ENCODE results near the gene CYCS. TPM values are rescaled to one million over a fixed set of nuclear protein-coding genes. Genes with fewer than 3 reads are reported as not detected.

The CYCS gene
- total and polyA plus RNA-seq, 10 of the 15 experiments (the other 5 are each of a cell fraction or from before 2014, with no cell fraction given) = 113 to 952 (median 356) TPM

DNA sequence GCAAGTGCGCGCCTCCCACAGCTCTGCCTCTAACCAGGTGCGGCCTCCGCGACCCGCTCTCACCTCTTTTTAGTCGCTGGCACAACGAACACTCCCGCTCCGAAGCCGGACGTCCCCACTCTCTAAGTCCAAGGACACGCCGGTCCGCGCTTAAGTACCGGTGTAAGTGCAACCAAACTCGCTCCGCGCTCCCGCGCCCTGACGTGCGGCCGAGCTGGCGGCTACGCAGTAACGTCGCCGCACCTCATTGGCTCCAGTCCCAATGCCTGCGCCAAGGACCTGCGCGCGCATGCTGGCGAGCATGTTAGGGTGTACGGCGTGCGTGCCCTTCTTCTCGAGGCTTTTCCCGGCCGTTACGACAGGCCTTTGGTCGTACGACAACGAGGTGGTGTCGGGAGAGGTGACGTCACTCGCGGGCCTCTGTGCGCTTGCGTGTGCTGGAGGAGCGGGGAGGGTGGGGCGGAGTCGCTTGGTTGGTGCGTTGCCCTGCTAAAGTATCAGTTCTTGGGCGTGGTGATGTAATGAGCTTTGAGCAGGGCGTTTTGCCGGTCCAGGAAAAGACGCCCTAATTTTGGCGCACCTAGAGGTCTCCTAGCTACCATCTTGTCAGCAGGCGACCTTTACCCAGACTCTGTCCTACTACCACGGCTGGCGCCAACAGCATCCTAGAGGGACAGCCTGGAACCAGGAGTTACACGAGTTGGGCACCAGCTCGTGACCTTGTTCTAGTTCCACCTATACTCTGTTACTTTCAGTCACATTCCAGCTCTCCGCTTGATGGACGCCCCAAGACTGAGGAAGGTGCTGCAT, at the start of gene CYCS (continued):
- TF ChIP-seq MLLT1 (IDR thresholded peaks at IDR 0.05) (peak; percentile 67), DPF2 (IDR thresholded peaks at IDR 0.05) (peak; percentile 38; the same call in 1 of the 2 replicates), ETV6 (conservative IDR thresholded peaks at IDR 0.05 in 1 of 2, IDR thresholded peaks at IDR 0.05 in 1 of 2; ENCODE audit: borderline replicate concordance in 1 of 2, low read depth in 1 of 2) (no peak), NBN (IDR thresholded peaks at IDR 0.05) (peak; percentile 99), TCF7 (IDR thresholded peaks at IDR 0.05; ENCODE audit: borderline replicate concordance) (no peak; the same call in 1 of the 2 replicates), SUZ12 (IDR thresholded peaks at IDR 0.05; ENCODE audit: unreplicated experiment) (no peak), CREB1 (IDR thresholded peaks at IDR 0.05; ENCODE audit: low read depth) (peak; percentile 99), PBX3 (IDR thresholded peaks at IDR 0.05; ENCODE audit: insufficient replicate concordance, low read depth, low read length) (peak; percentile 39), SPI1 (IDR thresholded peaks at IDR 0.05; ENCODE audit: borderline replicate concordance, insufficient read depth, low read depth, low read length) (no peak), BMI1 (IDR thresholded peaks at IDR 0.05; ENCODE audit: borderline replicate concordance) (no peak), NFIC (IDR thresholded peaks at IDR 0.05; ENCODE audit: low read depth, low read length) (no peak), ATF7 (IDR thresholded peaks at IDR 0.05; ENCODE audit: low read depth) (peak; percentile 100), ZNF207 (IDR thresholded peaks at IDR 0.05; ENCODE audit: borderline replicate concordance) (peak; percentile 77; the same call in 1 of the 2 replicates), PAX5 (IDR thresholded peaks at IDR 0.05; ENCODE audit: borderline replicate concordance, low read depth, low read length) (peak; percentile 72; the same call in 1 of the 2 replicates), KDM1A (IDR thresholded peaks at IDR 0.05; ENCODE audit: borderline replicate concordance) (no peak)
- TF ChIP-seq, protein P1, sequence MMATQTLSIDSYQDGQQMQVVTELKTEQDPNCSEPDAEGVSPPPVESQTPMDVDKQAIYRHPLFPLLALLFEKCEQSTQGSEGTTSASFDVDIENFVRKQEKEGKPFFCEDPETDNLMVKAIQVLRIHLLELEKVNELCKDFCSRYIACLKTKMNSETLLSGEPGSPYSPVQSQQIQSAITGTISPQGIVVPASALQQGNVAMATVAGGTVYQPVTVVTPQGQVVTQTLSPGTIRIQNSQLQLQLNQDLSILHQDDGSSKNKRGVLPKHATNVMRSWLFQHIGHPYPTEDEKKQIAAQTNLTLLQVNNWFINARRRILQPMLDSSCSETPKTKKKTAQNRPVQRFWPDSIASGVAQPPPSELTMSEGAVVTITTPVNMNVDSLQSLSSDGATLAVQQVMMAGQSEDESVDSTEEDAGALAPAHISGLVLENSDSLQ (IDR thresholded peaks at IDR 0.05) = peak; percentile 71
- TF ChIP-seq, protein P2, sequence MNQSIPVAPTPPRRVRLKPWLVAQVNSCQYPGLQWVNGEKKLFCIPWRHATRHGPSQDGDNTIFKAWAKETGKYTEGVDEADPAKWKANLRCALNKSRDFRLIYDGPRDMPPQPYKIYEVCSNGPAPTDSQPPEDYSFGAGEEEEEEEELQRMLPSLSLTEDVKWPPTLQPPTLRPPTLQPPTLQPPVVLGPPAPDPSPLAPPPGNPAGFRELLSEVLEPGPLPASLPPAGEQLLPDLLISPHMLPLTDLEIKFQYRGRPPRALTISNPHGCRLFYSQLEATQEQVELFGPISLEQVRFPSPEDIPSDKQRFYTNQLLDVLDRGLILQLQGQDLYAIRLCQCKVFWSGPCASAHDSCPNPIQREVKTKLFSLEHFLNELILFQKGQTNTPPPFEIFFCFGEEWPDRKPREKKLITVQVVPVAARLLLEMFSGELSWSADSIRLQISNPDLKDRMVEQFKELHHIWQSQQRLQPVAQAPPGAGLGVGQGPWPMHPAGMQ (IDR thresholded peaks at IDR 0.05; ENCODE audit: borderline replicate concordance) = no peak
- TF ChIP-seq, protein P3, sequence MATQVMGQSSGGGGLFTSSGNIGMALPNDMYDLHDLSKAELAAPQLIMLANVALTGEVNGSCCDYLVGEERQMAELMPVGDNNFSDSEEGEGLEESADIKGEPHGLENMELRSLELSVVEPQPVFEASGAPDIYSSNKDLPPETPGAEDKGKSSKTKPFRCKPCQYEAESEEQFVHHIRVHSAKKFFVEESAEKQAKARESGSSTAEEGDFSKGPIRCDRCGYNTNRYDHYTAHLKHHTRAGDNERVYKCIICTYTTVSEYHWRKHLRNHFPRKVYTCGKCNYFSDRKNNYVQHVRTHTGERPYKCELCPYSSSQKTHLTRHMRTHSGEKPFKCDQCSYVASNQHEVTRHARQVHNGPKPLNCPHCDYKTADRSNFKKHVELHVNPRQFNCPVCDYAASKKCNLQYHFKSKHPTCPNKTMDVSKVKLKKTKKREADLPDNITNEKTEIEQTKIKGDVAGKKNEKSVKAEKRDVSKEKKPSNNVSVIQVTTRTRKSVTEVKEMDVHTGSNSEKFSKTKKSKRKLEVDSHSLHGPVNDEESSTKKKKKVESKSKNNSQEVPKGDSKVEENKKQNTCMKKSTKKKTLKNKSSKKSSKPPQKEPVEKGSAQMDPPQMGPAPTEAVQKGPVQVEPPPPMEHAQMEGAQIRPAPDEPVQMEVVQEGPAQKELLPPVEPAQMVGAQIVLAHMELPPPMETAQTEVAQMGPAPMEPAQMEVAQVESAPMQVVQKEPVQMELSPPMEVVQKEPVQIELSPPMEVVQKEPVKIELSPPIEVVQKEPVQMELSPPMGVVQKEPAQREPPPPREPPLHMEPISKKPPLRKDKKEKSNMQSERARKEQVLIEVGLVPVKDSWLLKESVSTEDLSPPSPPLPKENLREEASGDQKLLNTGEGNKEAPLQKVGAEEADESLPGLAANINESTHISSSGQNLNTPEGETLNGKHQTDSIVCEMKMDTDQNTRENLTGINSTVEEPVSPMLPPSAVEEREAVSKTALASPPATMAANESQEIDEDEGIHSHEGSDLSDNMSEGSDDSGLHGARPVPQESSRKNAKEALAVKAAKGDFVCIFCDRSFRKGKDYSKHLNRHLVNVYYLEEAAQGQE (IDR thresholded peaks at IDR 0.05; ENCODE audit: low read depth, low read length) = 0 out of 2 replicates have a peak, but pooled peaks have one; percentile 9
